GM21737 (cell line): ENCODE data around the gene MAP3K7CL.

Experiments
- ATAC-seq: cut with Tn5 transposase; IDR thresholded peaks from one replicate; pipeline ENCODE4 v1.9.1; 2021; ENCODE audit warnings: mild to moderate bottlenecking, moderate library complexity; ENCODE audit not compliant: unreplicated experiment

The MAP3K7CL gene

GRCh38 chr21:29224006-29224405 is 93.6 kb downstream of the MAP3K7CL start:
- no peak for ATAC-seq
